G401 (cell line): ENCODE data around the gene ZNF709. TPM values are rescaled to one million over a fixed set of nuclear protein-coding genes. Genes with fewer than 3 reads are reported as not detected.
"Not testable (repeated sequence)": the region's sequence is repeated elsewhere in the genome, so short reads cannot be mapped to it uniquely, and the experiment has no call there.

ENCODE experiments used
- DNase-seq: peaks from one replicate; pipeline ENCODE4 v3.0.0-alpha.2; 2015; ENCODE audit warnings: low spot score
- in situ Hi-C: cut with HindIII; loops from 2 replicates; pipeline ENCODE4 v1.10.0; 2016; ENCODE audit warnings: low sequenced_read_pairs, mixed read lengths
- total RNA-seq: library from RNA; depleted of rRNA; stranded (reverse); fragments of >200 nt; shearing (Covaris generic); gene quantifications from 2 replicates; pipeline ENCODE4 v1.2.3, GENCODE V29; 2014; rRNA removed

ZNF709 gene
- total RNA-seq, 1 experiment from 2014 or later: 6.2 TPM

DNA sequence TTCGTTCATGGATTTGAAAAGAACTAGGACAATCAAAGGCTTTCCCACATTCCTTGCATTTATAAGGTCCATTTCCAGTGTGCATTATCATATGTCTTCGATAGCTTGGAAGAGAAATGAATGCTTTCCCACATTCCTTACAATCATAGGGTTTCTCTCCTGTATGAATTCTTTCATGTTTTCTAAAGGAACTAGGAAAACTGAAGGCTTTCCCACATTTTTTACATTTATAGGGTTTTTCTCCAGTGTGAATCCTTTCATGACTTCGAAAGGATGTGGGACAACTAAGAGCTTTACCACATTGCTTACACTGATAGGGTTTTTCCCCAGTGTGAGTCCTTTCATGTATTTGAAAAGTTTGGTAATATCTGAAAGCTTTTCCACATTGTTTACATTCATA lies 19.8 kb downstream of the ZNF709 start:
- DNase-seq: no peak
- in situ Hi-C loops: no loop called here

- in situ Hi-C loops, DNase-seq: not testable (repeated sequence)
Measured at GRCh38 chr19:12464139-12464538, 20.5 kb downstream of the ZNF709 start.

DNA sequence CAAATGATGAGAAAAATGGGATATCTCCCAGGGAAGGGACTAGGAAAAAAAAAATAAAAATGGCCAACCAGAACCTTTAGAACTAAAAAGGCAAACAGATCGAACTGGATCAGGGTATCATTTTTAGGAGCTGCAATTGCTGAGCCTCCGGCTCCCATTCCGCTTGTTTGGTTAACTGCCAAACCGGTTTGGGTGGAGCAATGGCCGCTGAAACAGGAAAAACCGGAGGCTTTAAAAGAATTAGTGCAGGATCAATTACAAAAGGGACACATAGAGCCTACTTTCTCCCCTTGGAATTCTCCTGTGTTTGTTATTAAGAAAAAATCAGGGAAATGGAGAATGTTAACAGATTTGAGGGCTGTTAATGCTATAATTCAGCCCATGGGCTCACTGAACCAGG lies 31.1 kb downstream of the ZNF709 start:
- no peak for DNase-seq
- in situ Hi-C loops: no loop called here

- no peak for DNase-seq
- in situ Hi-C loops: no loop called here
Measured at GRCh38 chr19:12450844-12451243, 33.8 kb downstream of the ZNF709 start.

- DNase-seq: no peak
- in situ Hi-C loops: no loop called here
Measured at GRCh38 chr19:12448808-12449207, 35.8 kb downstream of the ZNF709 start.

- DNase-seq: peak; percentile 99
- in situ Hi-C loops: no loop called here
Measured at GRCh38 chr19:12440541-12441316, 43.9 kb downstream of the ZNF709 start, which contains the start of gene ZNF443. TSS of gene ZNF443 (minus strand) at chr19:12441021. CDS start at chr19:12440914, 107 bp downstream.

- DNase-seq: peak; percentile 13
- in situ Hi-C loops: not testable (repeated sequence)
Measured at GRCh38 chr19:12439686-12440540, 44.7 kb downstream of the ZNF709 start.

GRCh38 chr19:12430726-12431299 lies 53.8 kb downstream of the ZNF709 start:
- in situ Hi-C loops, DNase-seq: not testable (repeated sequence)

- no peak for DNase-seq
- in situ Hi-C loops: no loop called here
Measured at GRCh38 chr19:12425888-12426274, 58.7 kb downstream of the ZNF709 start.

- no peak for DNase-seq
- in situ Hi-C loops: no loop called here
Measured at GRCh38 chr19:12425236-12425887, 59.3 kb downstream of the ZNF709 start.

DNA sequence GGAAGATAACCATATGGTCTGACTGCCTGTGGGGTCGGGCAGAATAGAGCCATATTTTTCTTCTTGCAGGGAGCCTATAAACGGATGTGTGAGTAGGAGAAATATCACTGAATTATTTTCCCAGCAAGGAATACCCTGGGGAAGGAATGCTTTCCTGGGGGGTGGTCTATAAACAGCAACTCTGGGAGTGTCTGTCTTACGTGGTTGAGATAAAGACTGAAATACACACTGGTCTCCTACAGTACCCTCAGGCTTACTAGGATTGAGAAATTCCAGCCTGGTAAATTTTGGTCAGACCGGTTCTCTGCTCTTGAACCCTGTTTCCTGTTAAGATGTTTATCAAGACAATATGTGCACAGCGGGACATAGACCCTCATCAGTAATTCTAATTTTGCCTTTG lies 67.3 kb downstream of the ZNF709 start:
- DNase-seq, in situ Hi-C loops: not testable (repeated sequence)

GRCh38 chr19:12411893-12412292 lies 72.7 kb downstream of the ZNF709 start:
- in situ Hi-C loops: no loop called here
- DNase-seq: no peak

Other genes starting within 250 kb of the ZNF709 start
- gene ZNF44, start 189.9 kb downstream of the ZNF709 start, total RNA-seq: 3.5 and 9.3 TPM in 2 replicates
- 0.14 and 0.18 TPM in 2 replicates for gene ZNF563, start 151.2 kb downstream of the ZNF709 start, total RNA-seq
- 2.5 and 7.7 TPM in 2 replicates for gene ZNF442, start 119.1 kb downstream of the ZNF709 start, total RNA-seq
- 4.6 and 7.4 TPM in 2 replicates for gene ZNF799, start 83.5 kb downstream of the ZNF709 start, total RNA-seq
- 4.9 and 6.3 TPM in 2 replicates for gene ZNF443, start 43.8 kb downstream of the ZNF709 start, total RNA-seq
- gene ZNF564, start 66.7 kb upstream of the ZNF709 start, total RNA-seq: 6.4 TPM in 2 replicates
- 3.9 and 4.8 TPM in 2 replicates for gene ZNF490, start 126.0 kb upstream of the ZNF709 start, total RNA-seq
- gene ZNF791, start 126.1 kb upstream of the ZNF709 start, total RNA-seq: 3.8 and 9.2 TPM in 2 replicates
- 30.0 and 58.1 TPM in 2 replicates for gene MAN2B1, start 181.9 kb upstream of the ZNF709 start, total RNA-seq
- 10.9 and 17.9 TPM in 2 replicates for gene WDR83, start 182.0 kb upstream of the ZNF709 start, total RNA-seq
- 70.6 and 99.0 TPM in 2 replicates for gene DHPS, start 197.1 kb upstream of the ZNF709 start, total RNA-seq
- not detected in 2 replicates for gene GNG14, start 203.2 kb upstream of the ZNF709 start, total RNA-seq
- gene FBXW9, start 211.8 kb upstream of the ZNF709 start, total RNA-seq: 39.2 and 41.6 TPM in 2 replicates
- gene TNPO2, start 239.1 kb upstream of the ZNF709 start, total RNA-seq: 43.9 and 63.1 TPM in 2 replicates
- 621 and 678 TPM in 2 replicates for gene TRIR, start 249.9 kb upstream of the ZNF709 start, total RNA-seq